Calu3 (cell line): ENCODE measurements around the gene SKP2. TPM values are rescaled to one million over a fixed set of nuclear protein-coding genes. Genes with fewer than 3 reads are reported as not detected.
"Not testable (repeated sequence)": the region's sequence is repeated elsewhere in the genome, so short reads cannot be mapped to it uniquely, and the experiment has no call there.

ENCODE experiments used
- BruUV-seq: library from RNA; stranded (reverse); fragments of 400-500 nt; replicated peaks from 2 replicates; lab custom pipeline; 2021; lab: Mats Ljungman, UMichigan
- CTCF ChIA-PET: fragments of 300-600 bp; sonication (Branson Sonifier 250); formaldehyde crosslinking; loops from one replicate; lab custom pipeline; 2022; ENCODE audit warnings: antibody characterized with exemption; lab: Charles Lee
- DNase-seq: peaks from one replicate; pipeline ENCODE4 v3.0.0; 2022
- H3K27ac Mint-ChIP-seq: one replicate; pipeline ENCODE4 v1.8.0; 2022; ENCODE audit warnings: mixed read lengths; ENCODE audit not compliant: unreplicated experiment
- H3K27me3 Mint-ChIP-seq: one replicate; pipeline ENCODE4 v1.8.0; 2022; ENCODE audit warnings: mixed read lengths; ENCODE audit not compliant: unreplicated experiment
- H3K36me3 Mint-ChIP-seq: one replicate; pipeline ENCODE4 v1.8.0; 2022; ENCODE audit warnings: mild to moderate bottlenecking, moderate library complexity, mixed read lengths; ENCODE audit not compliant: insufficient read depth, unreplicated experiment
- H3K4me1 Mint-ChIP-seq: one replicate; pipeline ENCODE4 v1.8.0; 2022; ENCODE audit warnings: mild to moderate bottlenecking, low read depth, mixed read lengths; ENCODE audit not compliant: unreplicated experiment
- H3K4me3 Mint-ChIP-seq: one replicate; pipeline ENCODE4 v1.8.0; 2022; ENCODE audit warnings: mild to moderate bottlenecking, low read depth, moderate library complexity, mixed read lengths; ENCODE audit not compliant: unreplicated experiment
- H3K9me3 Mint-ChIP-seq: one replicate; pipeline ENCODE4 v1.8.0; 2022; ENCODE audit warnings: low read depth, mixed read lengths; ENCODE audit not compliant: unreplicated experiment
- CTCF ChIP-seq: fragments of 200-600 bp; IDR thresholded peaks from one replicate; pipeline ENCODE4 v1.8.0; 2022; ENCODE audit warnings: antibody characterized with exemption; ENCODE audit not compliant: unreplicated experiment
- intact Hi-C: fragments of 100-400 bp; cut with micrococcal nuclease; formaldehyde crosslinking; loops from one replicate; pipeline ENCODE4 v1.10.0; 2022; ENCODE audit not compliant: unreplicated experiment
- total RNA-seq: library from RNA; stranded (reverse); gene quantifications from 2 replicates; pipeline ENCODE4 v1.2.3, GENCODE V29; 2022

The SKP2 gene
- total RNA-seq, 1 experiment from 2014 or later = 26.1 TPM

GRCh38 chr5:36181774-36182173 lies 29.9 kb downstream of the SKP2 start:
- H3K36me3 Mint-ChIP-seq = no peaks in the 10 kb centered on the region
- intact Hi-C loops = no loop called here

DNA sequence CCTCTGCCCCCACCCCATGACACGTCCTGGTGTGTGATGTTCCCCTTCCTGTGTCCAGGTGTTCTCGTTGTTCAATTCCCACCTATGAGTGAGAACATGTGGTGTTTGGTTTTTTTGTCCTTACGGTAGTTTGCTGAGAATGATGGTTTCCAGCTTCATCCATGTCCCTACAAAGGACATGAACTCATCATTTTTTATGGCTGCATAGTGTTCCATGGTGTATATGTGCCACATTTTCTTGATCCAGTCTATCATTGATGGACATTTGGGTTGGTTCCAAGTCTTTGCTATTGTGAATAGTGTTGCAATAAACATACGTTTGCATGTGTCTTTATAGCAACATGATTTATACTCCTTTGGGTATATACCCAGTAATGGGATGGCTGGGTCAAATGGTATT lies 32.5 kb downstream of the SKP2 start:
- H3K4me1 Mint-ChIP-seq, DNase-seq, intact Hi-C loops, H3K9me3 Mint-ChIP-seq, H3K4me3 Mint-ChIP-seq, BruUV-seq, H3K36me3 Mint-ChIP-seq, CTCF ChIA-PET, H3K27me3 Mint-ChIP-seq, H3K27ac Mint-ChIP-seq: not testable (repeated sequence)

More at GRCh38 chr5:36181774-36182173, 29.9 kb downstream of the SKP2 start:
- Mint-ChIP-seq H3K27me3 (no peaks in the 10 kb centered on the region), H3K4me3 (no peak overlapping the region), H3K4me1 (no peaks in the 10 kb centered on the region), H3K9me3 (no peaks in the 10 kb centered on the region), H3K27ac (no peak overlapping the region)
- CTCF ChIA-PET = no interaction called here
- BruUV-seq = no TSS peak
- TF ChIP-seq CTCF = no peak
- DNase-seq = no peak

DNA sequence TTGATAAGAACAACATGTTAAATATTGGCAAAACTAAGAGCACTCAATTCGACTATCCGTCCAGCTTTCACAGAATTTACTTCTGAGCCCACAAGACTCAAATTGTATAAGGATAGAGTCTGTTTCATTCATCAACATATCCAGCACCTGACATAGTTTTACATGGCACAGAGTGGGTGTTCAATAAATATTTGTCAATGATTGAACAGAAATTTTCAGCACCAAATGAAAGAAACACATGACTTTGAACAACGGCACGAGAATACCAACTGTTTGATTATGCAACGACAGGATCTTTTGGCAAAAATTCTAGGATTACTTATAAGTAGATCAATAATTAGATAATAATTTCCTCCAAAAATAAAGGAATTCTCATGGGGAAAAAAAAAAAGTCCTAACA lies 41.8 kb downstream of the SKP2 start:
- H3K36me3 Mint-ChIP-seq = peaks cover 6% of the 10 kb centered on the region
- CTCF ChIA-PET = no interaction called here
- DNase-seq = no peak
- TF ChIP-seq CTCF = no peak
- no peaks in the 10 kb centered on the region for H3K27me3 Mint-ChIP-seq
- H3K4me1 Mint-ChIP-seq = peaks cover 6% of the 10 kb centered on the region
- BruUV-seq = no TSS peak
- H3K4me3 Mint-ChIP-seq = no peak overlapping the region
- H3K27ac Mint-ChIP-seq = no peak overlapping the region
- intact Hi-C loops = no loop called here
- peaks cover 6% of the 10 kb centered on the region for H3K9me3 Mint-ChIP-seq

GRCh38 chr5:36198281-36198680 lies 46.4 kb downstream of the SKP2 start:
- no peaks in the 10 kb centered on the region for H3K9me3 Mint-ChIP-seq
- CTCF ChIA-PET = no interaction called here
- peaks cover 6% of the 10 kb centered on the region for H3K36me3 Mint-ChIP-seq
- no peaks in the 10 kb centered on the region for H3K27me3 Mint-ChIP-seq
- no peaks in the 10 kb centered on the region for H3K4me1 Mint-ChIP-seq
- BruUV-seq = no TSS peak
- DNase-seq = no peak
- no peak overlapping the region for H3K4me3 Mint-ChIP-seq
- no peak overlapping the region for H3K27ac Mint-ChIP-seq
- intact Hi-C loops = no loop called here
- TF ChIP-seq CTCF = no peak

DNA sequence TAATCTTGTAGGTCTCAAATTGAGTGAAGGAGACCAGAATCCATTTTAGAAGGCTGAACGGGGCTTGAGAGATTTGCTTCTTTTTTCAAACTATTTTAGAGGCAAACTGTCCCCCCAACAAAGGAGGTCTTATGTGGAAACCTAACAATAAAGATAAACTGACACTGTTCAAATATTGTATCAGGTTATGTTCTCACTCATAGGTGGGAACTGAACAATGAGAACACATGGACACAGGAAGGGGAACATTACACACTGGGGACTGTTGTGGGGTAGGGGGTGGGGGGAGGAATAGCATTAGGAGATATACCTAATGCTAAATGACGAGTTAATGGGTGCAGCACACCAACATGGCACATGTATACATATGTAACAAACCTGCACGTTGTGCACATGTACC lies 46.9 kb downstream of the SKP2 start:
- BruUV-seq, H3K9me3 Mint-ChIP-seq, CTCF ChIA-PET, H3K27me3 Mint-ChIP-seq, H3K27ac Mint-ChIP-seq, H3K4me3 Mint-ChIP-seq, intact Hi-C loops, H3K4me1 Mint-ChIP-seq, DNase-seq, H3K36me3 Mint-ChIP-seq: not testable (repeated sequence)
